Fibroblast of pulmonary artery (primary cell): ENCODE results near the gene SMC5.

Experiments used
- DNase-seq: peaks from one replicate; pipeline ENCODE4 v3.0.0-alpha.2; 2010; ENCODE audit warnings: low read depth
- H3K4me3 ChIP-seq: replicated peaks from 2 replicates; pipeline ENCODE4 v1.5.1; 2011; ENCODE audit warnings: low read depth, mild to moderate bottlenecking, control low read depth, low read length, moderate library complexity
- TF ChIP-seq, protein P1 (sequence below): IDR thresholded peaks from 2 replicates; pipeline ENCODE4 v1.5.1; 2011; ENCODE audit warnings: mild to moderate bottlenecking, control low read depth, low read length, inconsistent platforms; ENCODE audit errors: missing control alignments

The SMC5 gene

DNA sequence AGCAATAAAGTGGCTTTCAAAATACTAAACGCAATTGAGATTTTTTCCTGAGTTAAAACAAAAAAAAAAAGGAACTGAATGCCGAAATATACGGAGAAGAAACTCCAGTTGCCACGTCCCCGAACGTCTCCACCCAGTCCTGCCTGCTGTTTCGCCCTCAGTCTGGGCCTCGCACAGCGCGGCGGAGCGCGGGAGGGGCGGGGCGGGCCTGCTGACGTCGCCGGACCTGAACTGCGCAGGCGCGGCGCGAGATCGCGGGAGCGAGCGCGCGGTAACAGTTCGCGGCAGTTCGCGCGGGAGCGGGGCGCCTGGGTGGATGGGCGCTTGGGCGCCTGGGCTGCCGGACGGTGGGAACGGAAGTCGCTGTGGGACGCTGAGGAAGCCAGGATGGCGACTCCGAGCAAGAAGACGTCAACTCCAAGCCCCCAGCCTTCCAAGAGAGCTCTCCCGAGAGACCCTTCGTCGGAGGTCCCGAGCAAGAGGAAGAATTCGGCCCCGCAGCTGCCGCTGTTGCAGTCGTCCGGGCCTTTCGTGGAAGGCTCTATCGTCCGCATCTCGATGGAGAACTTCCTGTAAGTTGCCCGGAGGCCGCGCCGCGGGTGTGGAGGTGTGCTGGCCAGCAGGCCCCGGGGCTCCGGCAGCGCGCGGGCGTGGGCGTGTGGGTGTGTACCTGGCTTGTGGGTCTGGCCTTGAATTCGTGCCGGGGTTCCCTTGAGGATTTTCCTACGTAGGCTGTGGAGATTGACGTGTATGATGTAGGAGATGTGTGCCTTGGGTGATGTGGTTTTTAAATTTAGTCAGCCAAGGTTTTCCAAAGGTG is at the start of gene SMC5:
TSS of gene SMC5 (plus strand) at position 287 of the 820 bp plus-strand sequence. CDS start at position 388, 101 bp downstream.
- H3K4me3 ChIP-seq: peak within 1 kb of the TSS; percentile 86
- TF ChIP-seq, protein P1, sequence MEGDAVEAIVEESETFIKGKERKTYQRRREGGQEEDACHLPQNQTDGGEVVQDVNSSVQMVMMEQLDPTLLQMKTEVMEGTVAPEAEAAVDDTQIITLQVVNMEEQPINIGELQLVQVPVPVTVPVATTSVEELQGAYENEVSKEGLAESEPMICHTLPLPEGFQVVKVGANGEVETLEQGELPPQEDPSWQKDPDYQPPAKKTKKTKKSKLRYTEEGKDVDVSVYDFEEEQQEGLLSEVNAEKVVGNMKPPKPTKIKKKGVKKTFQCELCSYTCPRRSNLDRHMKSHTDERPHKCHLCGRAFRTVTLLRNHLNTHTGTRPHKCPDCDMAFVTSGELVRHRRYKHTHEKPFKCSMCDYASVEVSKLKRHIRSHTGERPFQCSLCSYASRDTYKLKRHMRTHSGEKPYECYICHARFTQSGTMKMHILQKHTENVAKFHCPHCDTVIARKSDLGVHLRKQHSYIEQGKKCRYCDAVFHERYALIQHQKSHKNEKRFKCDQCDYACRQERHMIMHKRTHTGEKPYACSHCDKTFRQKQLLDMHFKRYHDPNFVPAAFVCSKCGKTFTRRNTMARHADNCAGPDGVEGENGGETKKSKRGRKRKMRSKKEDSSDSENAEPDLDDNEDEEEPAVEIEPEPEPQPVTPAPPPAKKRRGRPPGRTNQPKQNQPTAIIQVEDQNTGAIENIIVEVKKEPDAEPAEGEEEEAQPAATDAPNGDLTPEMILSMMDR: no peak
- DNase-seq: peak; percentile 95

DNA sequence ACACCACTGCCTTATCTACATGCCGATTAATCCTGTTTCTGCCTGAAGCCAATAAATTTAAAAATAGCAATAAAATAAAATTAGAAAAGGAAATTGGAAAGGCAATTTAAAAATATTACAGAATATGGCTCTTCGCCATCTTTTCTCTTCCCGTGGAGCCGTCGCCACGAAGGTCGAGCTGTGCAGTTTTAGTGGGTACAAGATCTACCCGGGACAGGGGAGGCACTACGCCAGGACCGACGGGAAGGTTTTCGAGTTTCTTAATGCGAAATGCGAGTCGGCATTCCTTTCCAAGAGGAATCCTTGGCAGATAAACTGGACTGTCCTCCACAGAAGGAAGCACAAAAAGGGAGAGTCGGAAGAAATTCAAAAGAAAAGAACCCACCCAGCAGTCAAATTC is 41.7 kb upstream of the SMC5 start:
- TF ChIP-seq, protein P1: no peak
- H3K4me3 ChIP-seq: no peak overlapping the region
- DNase-seq: no peak

DNA sequence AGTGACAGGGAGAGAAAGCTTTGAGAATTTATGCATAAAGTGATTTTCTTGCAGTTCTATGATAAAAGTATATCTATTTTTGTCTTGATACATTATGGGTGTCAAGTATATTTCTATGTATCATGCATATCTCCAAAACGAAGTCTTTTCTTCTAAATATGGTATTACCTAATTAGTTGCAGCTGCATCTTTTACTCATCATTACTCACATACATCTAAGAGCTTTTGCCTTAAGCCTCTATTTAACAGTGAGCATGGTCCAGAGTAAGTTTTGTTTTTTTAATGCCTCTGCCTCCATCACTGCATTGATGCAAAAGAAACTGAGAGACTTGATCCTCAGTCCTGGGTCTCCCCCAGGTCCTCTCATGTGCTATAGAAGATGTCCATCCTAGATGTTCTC is 40.0 kb upstream of the SMC5 start:
- no peak for DNase-seq
- H3K4me3 ChIP-seq: no peak overlapping the region
- TF ChIP-seq, protein P1: no peak

DNA sequence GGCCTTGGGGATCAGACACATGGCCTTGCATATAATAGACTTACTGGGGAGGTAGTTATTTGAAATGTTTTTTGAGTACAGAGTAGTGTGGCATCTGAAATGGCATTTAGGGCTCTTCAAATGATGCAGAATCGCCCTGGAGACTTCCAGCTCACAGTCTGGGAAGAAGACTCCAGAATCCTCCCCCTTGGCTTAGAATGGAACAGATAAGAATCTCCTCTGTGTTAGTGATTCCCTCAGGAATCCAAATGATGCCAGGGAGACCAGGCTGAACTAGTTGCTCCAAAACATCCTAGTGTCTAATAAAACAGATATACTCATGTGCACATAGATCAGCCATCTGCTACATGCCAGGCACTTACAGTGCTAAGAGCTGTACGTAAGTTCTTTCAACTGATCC is 38.6 kb upstream of the SMC5 start:
- TF ChIP-seq, protein P1: no peak
- H3K4me3 ChIP-seq: no peak overlapping the region
- no peak for DNase-seq

DNA sequence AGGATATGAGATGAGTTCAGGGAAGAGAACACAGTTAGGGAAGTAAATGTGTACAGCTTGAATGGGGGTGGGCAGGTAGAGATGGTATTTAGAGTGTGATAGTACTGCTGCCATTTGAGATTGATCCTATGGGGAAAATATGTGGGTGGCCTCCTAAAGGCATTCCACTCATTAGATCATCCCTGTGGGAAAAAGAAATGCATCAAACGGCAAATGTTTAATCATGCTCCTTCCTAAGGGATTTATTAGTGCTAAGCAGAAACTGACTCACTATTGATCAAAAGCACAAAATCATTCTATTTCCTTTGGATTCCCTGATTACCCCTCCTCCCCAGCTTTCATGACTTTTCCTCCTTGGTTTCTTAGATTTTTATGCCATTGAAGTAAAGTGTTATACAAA is 36.4 kb upstream of the SMC5 start:
- DNase-seq: no peak
- TF ChIP-seq, protein P1: no peak
- H3K4me3 ChIP-seq: no peak overlapping the region

DNA sequence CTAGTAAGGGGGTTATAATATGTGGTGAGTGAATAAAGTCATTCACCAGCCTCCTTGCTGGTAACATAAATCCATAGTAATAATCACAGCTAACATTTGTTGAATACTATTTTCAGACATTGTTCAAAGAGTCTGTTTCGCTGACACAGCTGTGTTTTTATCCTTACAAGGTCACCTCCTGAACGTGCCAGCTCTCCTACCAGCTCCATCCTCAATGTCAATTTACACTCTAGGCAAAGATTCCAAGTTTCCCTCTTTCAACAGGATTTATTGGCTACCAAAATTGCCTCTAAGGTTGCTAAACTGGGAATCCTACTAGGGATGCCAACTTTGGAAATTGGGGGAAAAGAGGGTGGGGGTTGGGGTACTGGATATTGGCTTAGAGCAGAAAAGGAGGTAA is 30.7 kb upstream of the SMC5 start:
- TF ChIP-seq, protein P1: no peak
- DNase-seq: no peak

DNA sequence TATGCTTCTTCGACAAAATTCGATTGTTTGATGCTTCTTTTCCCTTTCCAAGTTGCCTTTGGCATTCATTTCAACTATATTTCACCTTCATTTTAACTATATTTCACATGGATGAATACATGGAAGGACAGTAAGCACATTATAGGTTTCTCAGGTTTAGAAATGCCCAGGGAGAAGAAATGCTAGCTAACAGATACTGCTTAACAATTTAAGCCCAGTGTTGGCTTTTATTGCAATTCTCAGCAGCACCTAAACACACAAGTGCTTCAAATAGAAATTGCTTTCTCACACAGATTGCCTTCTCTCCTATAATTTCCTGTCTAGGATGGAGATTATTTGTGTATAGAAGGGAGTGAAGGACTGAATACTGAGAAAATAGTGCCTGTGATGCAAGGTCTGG is 30.2 kb upstream of the SMC5 start:
- DNase-seq: no peak
- TF ChIP-seq, protein P1: no peak
- H3K4me3 ChIP-seq: no peak overlapping the region

More for the DNA sequence above, 30.7 kb upstream of the SMC5 start:
- no peak overlapping the region for H3K4me3 ChIP-seq
